Measurements from ENCODE around the gene HPSE2.

GRCh38 chr10:98414932-98415730 is 820.5 kb downstream of the HPSE2 start, which contains the start of gene PYROXD2:
- TF ChIP-seq POLR2A (IDR thresholded peaks at IDR 0.05; ENCODE audit: low read depth, low read length) (no peak), POLR2AphosphoS5 (IDR thresholded peaks at IDR 0.05; ENCODE audit: low read depth, low read length) (no peak), TAF1 (IDR thresholded peaks at IDR 0.05; ENCODE audit: borderline replicate concordance, low read depth, low read length) (no peak)
